Right ventricle myocardium inferior (tissue), 1 donor: ENCODE data around the gene GAB4. TPM values are rescaled to one million over a fixed set of nuclear protein-coding genes. Genes with fewer than 3 reads are reported as not detected.

Source experiments
- ATAC-seq: fragments of 200-7000 bp; cut with Tn5 transposase; one replicate; pipeline ENCODE4 v1.9.1; 2020; ENCODE audit warnings: mild to moderate bottlenecking, moderate library complexity
- DNase-seq: peaks from one replicate; pipeline ENCODE4 v3.0.0; 2021; ENCODE audit errors: missing footprints
- intact Hi-C: fragments of 100-400 bp; cut with DNase I; formaldehyde crosslinking; loops from one replicate; pipeline ENCODE4 v1.11.0; 2022
- total RNA-seq: library from RNA; stranded (reverse); fragmentation: NEBNext Ultra II Directional; extraction: Animal tissue kit (Norgen Biotek cat#: 25700); gene quantifications from one replicate; pipeline ENCODE4 v1.2.1, GENCODE V29; 2021
- donor health status: DM: no; HTN: yes; CAD: no; lungs with severe emphysema.

Gene GAB4
- total RNA-seq, 1 donor from 2014 or later: not detected

DNA sequence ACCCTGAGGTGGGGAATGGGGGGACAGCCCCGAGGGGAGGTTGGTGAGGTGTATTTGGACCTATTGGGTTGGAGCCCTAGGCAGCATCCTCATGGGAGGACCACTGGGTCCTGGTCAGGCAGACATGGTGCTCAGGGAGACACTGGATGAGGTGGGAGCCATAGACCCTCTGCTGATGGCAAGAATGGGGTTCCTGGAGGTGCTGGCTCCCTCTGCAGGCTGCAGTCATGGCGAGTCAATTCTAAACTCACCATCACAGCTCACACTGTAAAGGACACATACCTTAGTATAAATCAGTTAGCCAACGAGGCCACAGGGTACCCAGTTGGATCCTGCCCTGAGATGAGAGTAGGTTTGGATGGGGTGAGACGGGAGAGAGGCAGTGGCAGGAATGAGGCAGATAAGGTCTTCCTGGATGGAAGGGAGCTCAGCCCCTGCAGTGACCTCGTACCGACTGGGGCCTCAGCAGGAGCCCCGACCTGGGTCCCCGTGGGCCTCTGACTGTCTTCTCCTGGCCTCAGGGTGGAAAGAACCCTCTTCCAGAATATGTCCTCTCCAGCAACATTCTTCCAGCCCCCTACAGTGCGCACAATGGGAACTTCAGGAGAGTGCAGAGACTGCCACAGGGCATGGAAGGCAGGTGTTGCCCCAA, 1.7 kb upstream of the GAB4 start:
- ATAC-seq (no peak), DNase-seq (no peak)
- intact Hi-C loops: no loop called here

DNA sequence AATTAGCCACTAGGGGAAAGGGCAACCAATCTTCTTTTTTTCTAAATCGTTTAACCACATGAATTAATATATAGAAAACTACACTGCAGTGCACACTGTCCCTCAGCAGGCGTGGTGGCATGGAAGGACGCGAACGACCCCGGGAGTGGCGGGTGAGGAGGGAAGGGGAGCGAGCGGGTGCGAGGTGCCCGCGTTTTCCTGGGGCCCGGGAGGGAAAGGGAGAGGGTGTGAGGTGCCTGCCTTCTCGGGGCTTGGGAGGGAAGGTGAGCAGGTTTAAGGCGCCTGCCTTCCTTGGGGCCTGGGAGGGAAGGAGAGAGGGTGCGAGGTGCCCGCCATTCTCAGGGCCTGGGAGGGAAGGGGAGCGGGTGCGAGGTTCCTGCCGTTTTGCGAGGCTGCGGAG, 765 bp downstream of the GAB4 start:
- no peak for DNase-seq
- ATAC-seq: no peak
- intact Hi-C loops: no loop called here

DNA sequence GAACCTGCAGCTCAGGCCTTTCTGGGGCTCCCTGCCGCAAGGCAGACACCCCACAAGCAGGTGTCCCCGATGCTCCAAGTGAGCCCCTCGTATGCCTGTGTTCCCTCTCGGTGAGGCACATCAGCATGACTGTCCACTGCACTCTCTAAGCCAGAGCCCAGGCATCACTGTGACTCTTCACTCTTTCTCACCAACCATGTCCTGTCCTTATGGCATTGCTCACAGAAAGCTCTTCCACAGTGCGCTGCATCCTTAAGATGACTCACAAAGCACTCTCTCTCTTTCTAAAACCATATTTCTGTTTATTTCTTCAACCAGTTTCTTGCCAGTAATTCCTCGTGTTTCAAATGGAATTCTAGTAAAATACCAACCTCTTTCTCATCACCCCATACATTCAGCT, 18.1 kb downstream of the GAB4 start:
- ATAC-seq: no peak
- intact Hi-C loops: no loop called here
- DNase-seq: no peak

- intact Hi-C loops: no loop called here
Measured at GRCh38 chr22:16988257-16988656, 19.8 kb downstream of the GAB4 start.

DNA sequence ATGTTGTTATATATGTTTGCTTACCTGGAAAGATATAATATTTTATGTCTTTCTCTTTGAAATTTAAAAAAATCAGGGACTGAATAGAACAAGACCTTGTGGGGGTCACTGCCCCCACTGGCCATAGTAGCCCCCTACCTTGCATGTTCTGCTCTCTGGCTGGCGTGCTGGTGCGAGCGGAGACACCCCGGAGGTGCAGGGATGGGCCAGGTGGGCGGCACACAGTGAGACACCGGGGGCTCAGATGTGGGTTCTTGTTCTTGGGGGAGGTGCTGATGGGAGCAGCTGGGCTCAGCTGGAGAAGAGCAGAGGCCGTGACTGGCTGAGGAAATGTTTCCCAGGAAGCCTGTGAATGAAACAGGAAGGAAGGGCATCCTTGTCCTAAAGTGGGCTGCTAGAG, 20.2 kb downstream of the GAB4 start:
- ATAC-seq (no peak), DNase-seq (no peak)
- intact Hi-C loops: no loop called here

More at GRCh38 chr22:16988257-16988656, 19.8 kb downstream of the GAB4 start:
- DNase-seq (no peak), ATAC-seq (no peak)

DNA sequence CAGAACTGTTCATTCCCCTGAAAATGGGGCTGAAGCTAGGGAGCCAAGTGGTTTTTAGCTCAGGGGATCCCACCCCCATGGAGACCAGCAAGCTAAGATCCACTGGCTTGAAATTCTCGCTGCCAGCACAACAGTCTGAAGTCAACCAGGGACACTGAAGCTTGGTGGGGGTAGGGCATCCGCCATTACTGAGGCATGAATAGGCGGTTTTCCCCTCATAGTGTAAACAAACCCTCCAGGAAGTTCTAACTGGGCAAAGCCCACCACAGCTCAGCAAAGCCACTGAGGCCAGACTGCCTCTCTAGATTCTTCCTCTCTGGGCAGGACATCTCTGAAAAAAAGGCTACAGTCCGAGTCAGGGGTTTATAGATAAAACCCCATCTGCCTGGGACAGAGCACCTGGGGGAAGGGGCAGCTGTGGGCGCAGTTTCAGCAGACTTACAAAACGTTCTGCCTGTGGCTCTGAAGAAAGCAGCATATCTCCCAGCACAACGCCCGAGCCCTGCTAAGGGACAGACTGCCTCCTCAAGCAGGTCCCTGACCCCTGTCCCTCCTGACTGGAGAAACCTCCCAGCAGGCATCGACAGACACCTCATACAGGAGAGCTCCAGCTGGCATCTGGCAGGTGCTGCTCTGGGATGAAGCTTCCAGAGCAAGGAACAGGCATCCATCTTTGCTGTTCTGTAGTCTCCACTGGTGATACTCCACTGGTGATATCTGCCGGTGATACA, 32.7 kb downstream of the GAB4 start:
- DNase-seq: no peak
- intact Hi-C loops: no loop called here
- ATAC-seq: no peak

GRCh38 chr22:16974298-16975084, 33.5 kb downstream of the GAB4 start:
- ATAC-seq (no peak), DNase-seq (no peak)
- intact Hi-C loops: no loop called here

- no peak for DNase-seq
- intact Hi-C loops: no loop called here
- ATAC-seq: no peak
Measured at GRCh38 chr22:16973591-16974297, 34.3 kb downstream of the GAB4 start.

GRCh38 chr22:16972311-16972710, 35.7 kb downstream of the GAB4 start:
- no peak for ATAC-seq
- DNase-seq: no peak
- intact Hi-C loops: no loop called here

DNA sequence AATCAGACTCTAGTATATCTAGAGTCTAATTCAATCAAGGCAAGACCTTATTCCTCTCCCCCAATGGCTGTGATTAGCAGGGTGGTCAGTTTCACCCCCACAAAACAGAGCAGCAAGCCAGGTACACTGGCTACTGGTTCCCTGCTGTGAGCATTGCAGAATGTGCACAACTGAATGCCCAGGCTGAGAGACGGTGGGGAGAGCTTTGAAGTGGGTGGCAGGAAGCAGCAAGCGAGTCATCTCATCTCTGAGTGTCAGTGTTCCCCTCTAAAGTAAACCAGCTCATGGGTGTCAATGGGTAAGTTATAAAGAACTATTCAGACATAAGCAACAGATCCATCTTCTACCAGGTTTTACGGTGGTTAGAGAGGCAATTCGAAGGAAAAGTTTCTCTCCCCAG, 37.6 kb downstream of the GAB4 start:
- ATAC-seq (no peak), DNase-seq (no peak)
- intact Hi-C loops: no loop called here

GRCh38 chr22:16969508-16970327, 38.3 kb downstream of the GAB4 start:
- DNase-seq: no peak
- no peak for ATAC-seq
- intact Hi-C loops: no loop called here

GRCh38 chr22:16968218-16968595, 39.8 kb downstream of the GAB4 start:
- DNase-seq (no peak), ATAC-seq (no peak)
- intact Hi-C loops: no loop called here

DNA sequence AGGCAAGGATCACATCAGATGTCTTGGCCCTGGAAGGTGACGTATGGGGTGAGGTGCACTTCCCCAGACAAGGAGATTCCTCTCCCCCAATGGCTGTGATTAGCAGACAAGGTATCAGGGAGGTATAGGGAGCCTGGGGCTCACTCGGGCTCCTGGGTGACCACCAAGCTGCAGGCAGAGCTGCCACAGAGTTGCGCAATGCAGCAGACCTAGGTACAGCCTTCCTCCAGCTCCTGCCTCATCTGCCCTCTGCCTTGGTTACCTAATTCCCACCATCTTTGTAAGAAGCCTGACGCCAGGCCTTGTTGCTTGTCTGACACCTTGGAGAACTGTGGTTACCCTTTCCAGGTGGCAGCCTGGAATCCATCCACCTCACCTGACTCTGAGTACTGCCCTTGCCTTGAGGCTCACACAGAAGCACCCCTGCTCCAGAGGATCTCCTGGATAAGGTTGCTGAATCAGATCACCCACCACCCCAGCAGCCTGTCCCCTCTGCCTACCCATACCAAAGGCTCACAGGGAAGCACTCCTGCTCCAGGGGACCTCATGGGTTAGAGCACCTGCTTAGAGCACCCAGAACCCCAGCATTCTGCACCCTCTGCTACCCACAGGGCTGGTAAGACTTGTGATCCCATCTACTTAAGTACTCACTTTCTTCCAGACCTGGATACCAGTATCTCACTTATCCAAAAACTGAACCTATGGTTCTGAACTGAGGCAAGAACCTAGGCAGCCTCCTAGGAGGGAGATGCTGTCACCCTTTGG, 40.4 kb downstream of the GAB4 start:
- no peak for ATAC-seq
- DNase-seq: no peak
- intact Hi-C loops: no loop called here

GRCh38 chr22:16966251-16966650, 41.8 kb downstream of the GAB4 start:
- DNase-seq: no peak
- no peak for ATAC-seq
- intact Hi-C loops: no loop called here

DNA sequence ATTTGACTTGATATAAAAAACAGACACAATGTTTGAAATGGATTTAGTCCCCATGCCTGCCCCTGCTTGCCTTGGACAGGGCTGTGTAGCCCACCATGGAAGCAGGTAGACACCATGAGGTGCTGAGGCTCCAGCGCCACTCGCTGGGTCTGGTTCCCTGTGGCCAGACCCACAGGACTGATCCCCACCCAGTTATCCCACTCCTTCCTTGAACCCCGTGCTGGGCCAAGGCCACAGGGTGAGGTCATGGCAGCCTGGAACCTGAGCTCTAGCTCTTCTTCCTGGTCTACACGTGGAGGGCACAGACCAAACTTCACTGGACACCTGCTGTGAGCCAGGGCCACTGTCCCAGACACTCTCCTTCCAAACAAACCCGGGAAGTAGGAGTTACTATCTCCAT, 42.5 kb downstream of the GAB4 start:
- intact Hi-C loops: no loop called here
- ATAC-seq: no peak

GRCh38 chr22:16965083-16965482, 42.9 kb downstream of the GAB4 start:
- DNase-seq (no peak), ATAC-seq (no peak)
- intact Hi-C loops: no loop called here

More for the DNA sequence above, 42.5 kb downstream of the GAB4 start:
- DNase-seq: no peak

DNA sequence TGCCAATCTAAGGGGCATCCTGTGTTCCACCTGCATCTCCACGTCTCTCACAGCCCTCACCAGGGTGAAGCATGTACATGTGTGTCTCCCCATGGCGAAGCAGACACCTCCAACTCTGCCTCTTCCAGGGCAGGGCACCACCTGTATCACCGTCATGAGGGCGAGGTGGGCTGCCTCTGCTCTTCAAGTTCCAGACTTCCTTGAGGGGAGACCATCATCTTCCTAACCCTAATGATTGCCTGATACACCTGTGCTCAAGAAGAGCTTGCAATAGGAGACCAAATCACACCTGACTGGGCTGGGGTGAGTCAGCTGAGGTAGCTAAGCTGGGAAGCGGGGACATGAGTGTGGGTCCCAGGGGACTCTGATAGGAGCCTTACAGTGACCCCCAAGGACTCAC, 43.7 kb downstream of the GAB4 start:
- ATAC-seq (no peak), DNase-seq (no peak)
- intact Hi-C loops: no loop called here
